Peyer's patch (tissue), 4 donors: ENCODE measurements around the gene OMP. TPM values are rescaled to one million over a fixed set of nuclear protein-coding genes. Genes with fewer than 3 reads are reported as not detected.
A peak's percentile ranks its signal among the peaks of the same experiment; 100 is the strongest.

ENCODE experiments used
- DNase-seq, 3 donors: peaks; one replicate each; pipeline ENCODE4 v3.0.0-alpha.2; 2017 to 2019
- H3K27ac ChIP-seq, 4 donors: fragments of 200-600 bp; sonication (generic); one replicate each; pipeline ENCODE4 v1.5.1; 2016 to 2019
- H3K27me3 ChIP-seq, 2 donors: fragments of 200-600 bp; sonication (generic); one replicate each; pipeline ENCODE4 v1.5.1; 2019
- H3K36me3 ChIP-seq, 3 donors: fragments of 200-600 bp; sonication (generic); one replicate each; pipeline ENCODE4 v1.5.1; 2016 to 2019
- H3K4me1 ChIP-seq, 4 donors: fragments of 200-600 bp; sonication (generic); one replicate each; pipeline ENCODE4 v1.5.1; 2016 to 2019
- H3K4me3 ChIP-seq, 4 donors: fragments of 200-600 bp; sonication (generic); 1 replicate in 3 of 4; 2 replicates in 1 of 4; pipeline ENCODE4 v1.5.1; 2016 to 2019; ENCODE audit warnings: mild to moderate bottlenecking in 1 of 4
- H3K9me3 ChIP-seq, 4 donors: fragments of 200-600 bp; sonication (generic); one replicate each; pipeline ENCODE4 v1.5.1; 2016 to 2019; ENCODE audit warnings: mild to moderate bottlenecking in 1 of 4
- POLR2A ChIP-seq, 2 donors: fragments of 450-650 bp; IDR thresholded peaks; one replicate each; pipeline ENCODE4 v1.5.1; 2017; ENCODE audit warnings: antibody characterized with exemption in 2 of 2, mild to moderate bottlenecking in 2 of 2, moderate library complexity in 2 of 2
- total RNA-seq, 4 donors: library from RNA; depleted of rRNA; stranded (reverse); fragments of >200 nt; gene quantifications; one replicate each; pipeline ENCODE4 v1.1.0, GENCODE V29; 2016
- TF ChIP-seq, protein P1 (sequence below), 6 experiments: fragments of 450-650 bp in 4 of 6; fragments of 200-600 bp in 2 of 6; sonication (generic) in 1 of 6; IDR thresholded peaks; one replicate each; pipeline ENCODE4 v1.5.1; 2017 to 2019; ENCODE audit warnings: antibody characterized with exemption in 6 of 6, mild to moderate bottlenecking in 3 of 6, moderate library complexity in 1 of 6

Gene OMP
- total RNA-seq, 4 donors from 2014 or later: 11.2 to 44.3 (median 21.3) TPM

DNA sequence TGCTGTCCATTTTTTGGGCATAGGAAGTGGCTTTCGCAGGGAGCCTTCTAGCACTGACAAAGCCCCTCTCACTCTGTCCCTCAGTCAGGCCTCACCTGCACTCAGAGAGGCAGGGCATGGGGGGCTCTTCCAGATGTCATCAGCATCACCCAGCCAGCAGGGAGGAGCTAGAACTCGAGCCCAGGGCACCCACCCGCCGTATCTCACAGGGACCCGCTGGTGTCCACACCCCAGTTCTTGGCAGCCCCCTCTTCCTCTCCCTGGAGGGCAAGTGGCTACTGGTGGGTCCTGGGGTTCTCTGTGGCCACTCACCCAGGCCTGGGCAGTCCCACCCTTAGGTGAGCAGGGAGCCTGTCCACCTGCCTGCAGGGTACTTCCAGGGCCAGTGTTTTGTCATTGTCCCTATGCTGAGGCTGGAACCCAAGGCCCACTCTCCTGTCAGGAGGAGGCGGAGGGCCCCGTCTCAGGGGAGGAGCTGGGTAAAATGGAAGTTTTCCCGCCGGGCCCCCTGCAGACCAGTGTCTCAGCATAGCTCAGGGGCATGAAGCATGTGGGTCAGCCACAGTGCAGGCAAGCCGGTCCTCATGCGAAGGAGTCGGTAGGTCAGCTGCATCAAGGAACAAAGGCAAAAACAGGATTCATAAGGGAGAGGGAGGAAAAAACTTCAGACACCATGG is 47.2 kb downstream of the OMP start:
- H3K27me3 ChIP-seq: no peaks in the 10 kb centered on the region
- TF ChIP-seq, protein P1, sequence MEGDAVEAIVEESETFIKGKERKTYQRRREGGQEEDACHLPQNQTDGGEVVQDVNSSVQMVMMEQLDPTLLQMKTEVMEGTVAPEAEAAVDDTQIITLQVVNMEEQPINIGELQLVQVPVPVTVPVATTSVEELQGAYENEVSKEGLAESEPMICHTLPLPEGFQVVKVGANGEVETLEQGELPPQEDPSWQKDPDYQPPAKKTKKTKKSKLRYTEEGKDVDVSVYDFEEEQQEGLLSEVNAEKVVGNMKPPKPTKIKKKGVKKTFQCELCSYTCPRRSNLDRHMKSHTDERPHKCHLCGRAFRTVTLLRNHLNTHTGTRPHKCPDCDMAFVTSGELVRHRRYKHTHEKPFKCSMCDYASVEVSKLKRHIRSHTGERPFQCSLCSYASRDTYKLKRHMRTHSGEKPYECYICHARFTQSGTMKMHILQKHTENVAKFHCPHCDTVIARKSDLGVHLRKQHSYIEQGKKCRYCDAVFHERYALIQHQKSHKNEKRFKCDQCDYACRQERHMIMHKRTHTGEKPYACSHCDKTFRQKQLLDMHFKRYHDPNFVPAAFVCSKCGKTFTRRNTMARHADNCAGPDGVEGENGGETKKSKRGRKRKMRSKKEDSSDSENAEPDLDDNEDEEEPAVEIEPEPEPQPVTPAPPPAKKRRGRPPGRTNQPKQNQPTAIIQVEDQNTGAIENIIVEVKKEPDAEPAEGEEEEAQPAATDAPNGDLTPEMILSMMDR (IDR thresholded peaks at IDR 0.05): no peak
- no peak for TF ChIP-seq POLR2A (IDR thresholded peaks at IDR 0.05)
- H3K4me1 ChIP-seq: peaks cover 0 to 33% (median 1%) of the 10 kb centered on the region in 4 donors
- H3K4me3 ChIP-seq: no peak overlapping the region
- no peaks in the 10 kb centered on the region for H3K9me3 ChIP-seq
- H3K36me3 ChIP-seq: no peaks in the 10 kb centered on the region
- no peak overlapping the region for H3K27ac ChIP-seq
- no peak for DNase-seq

DNA sequence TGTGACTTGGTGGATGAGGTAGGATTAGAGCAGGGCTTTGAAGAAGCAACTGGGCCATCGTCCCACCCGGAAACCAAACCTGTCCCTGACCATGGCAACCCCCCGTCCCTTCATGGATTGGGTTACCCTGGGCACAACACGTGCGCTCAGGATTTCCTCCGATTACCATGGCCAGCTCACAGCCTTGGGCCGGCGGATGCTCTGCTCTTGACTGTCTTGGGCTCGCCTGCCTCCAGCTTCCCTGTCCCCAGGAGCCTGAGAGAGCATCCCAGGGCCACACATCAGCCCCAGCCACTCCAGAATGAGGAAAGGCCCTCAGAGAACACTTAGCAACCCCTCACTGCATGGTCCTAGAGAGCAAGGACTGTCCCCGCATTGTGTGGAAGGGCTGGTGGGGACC is 48.2 kb downstream of the OMP start:
- TF ChIP-seq POLR2A (IDR thresholded peaks at IDR 0.05): no peak
- TF ChIP-seq, protein P1 (IDR thresholded peaks at IDR 0.05): no peak
- Histone ChIP-seq H3K4me3 (no peak overlapping the region), H3K36me3 (no peaks in the 10 kb centered on the region), H3K9me3 (no peaks in the 10 kb centered on the region), H3K27ac (no peak overlapping the region), H3K27me3 (no peaks in the 10 kb centered on the region), H3K4me1 (peaks cover 0 to 24% (median 0%) of the 10 kb centered on the region in 4 donors)
- no peak for DNase-seq

DNA sequence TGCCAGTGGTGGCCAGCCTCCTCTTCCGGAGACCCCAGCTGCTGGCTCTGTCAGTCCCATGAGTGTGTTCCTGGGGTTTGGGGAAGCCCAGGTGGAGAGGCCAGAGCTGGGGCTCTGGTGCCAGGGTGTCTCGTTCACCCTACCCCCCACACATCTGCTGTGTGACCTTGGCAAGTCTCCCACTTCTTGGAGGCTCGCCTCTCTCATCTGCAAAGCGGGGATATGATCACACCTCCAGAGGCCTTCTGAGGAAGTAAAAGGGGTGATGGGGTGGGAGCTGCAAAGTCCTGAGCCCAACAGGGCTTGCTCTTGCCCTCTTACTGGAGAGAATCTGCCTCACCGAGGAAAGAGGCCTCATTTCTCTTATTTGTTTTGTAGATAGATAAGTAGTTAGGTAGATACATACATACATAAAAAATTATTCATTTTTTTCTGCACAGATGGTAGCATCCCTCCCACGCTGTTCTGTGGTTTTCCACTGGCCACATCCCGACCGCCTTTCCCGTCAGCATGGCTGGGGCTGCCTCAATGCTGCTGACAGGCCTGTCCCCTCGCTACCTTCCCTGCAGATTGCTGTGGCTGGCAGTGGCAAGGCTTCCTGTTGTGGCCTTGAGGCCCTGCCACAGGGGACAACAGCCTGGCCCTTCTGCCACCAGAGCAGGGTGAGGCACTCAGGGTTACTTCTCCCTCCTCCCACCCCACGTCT is 49.3 kb downstream of the OMP start:
- no peaks in the 10 kb centered on the region for H3K36me3 ChIP-seq
- H3K27ac ChIP-seq: no peak overlapping the region
- peak in 1 of 3 donors; percentile 72 for DNase-seq
- TF ChIP-seq, protein P1 (IDR thresholded peaks at IDR 0.05): no peak
- TF ChIP-seq POLR2A (IDR thresholded peaks at IDR 0.05): no peak
- H3K27me3 ChIP-seq: no peaks in the 10 kb centered on the region
- H3K9me3 ChIP-seq: no peaks in the 10 kb centered on the region
- H3K4me3 ChIP-seq: no peak overlapping the region
- H3K4me1 ChIP-seq: peaks cover 0 to 22% (median 0%) of the 10 kb centered on the region in 4 donors

DNA sequence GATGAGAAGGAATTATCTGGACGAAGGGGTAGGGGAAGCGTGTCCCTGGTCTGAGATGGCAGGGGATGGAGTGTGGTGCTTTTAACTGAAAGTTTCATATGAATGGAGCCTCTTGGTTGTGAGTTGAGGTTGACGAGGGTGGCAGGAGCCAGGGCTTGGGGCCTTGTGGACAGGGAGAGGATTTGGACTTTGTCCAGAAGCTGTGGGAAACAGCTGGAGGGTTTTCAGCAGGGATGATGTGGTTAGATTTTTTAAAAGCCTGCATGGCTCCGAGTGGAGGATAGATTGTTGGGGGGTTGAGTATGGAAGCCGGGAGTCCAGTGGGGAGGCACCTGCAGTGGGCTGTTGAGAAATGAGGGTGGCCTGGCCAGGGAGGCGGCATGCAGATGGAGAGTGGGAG is 50.2 kb downstream of the OMP start:
- no peak overlapping the region for H3K4me3 ChIP-seq
- H3K4me1 ChIP-seq: peaks cover 0 to 15% (median 0%) of the 10 kb centered on the region in 4 donors
- no peak for TF ChIP-seq POLR2A (IDR thresholded peaks at IDR 0.05)
- TF ChIP-seq, protein P1 (IDR thresholded peaks at IDR 0.05): no peak
- no peak overlapping the region for H3K27ac ChIP-seq
- no peaks in the 10 kb centered on the region for H3K36me3 ChIP-seq
- no peak for DNase-seq
- H3K9me3 ChIP-seq: no peaks in the 10 kb centered on the region
- H3K27me3 ChIP-seq: no peaks in the 10 kb centered on the region

Other genes with a start within 250 kb of the OMP start
- 10 to 100 TPM; 13.2 to 25.5 (median 19.8) TPM for gene ACER3, start 241.9 kb upstream of the OMP start, total RNA-seq
- 10 to 100 TPM in 3 of 4 donors, 1 to 10 TPM in 1; 5.0 to 76.4 (median 26.2) TPM for gene B3GNT6, start 68.4 kb upstream of the OMP start, total RNA-seq
- gene CAPN5, start 35.9 kb upstream of the OMP start, total RNA-seq: 100 to 1,000 TPM in 3 of 4 donors, 10 to 100 TPM in 1; 75.9 to 203 (median 162) TPM
- 10 to 100 TPM in 1 of 4 donors, 1 to 10 TPM in 3; 6.1 to 15.7 (median 7.1) TPM for gene MYO7A, start 25.4 kb downstream of the OMP start, total RNA-seq
- not detected for gene GDPD4, start 198.8 kb downstream of the OMP start, total RNA-seq